ENCODE measurements around the gene CSHL1. TPM values are rescaled to one million over a fixed set of nuclear protein-coding genes. Genes with fewer than 3 reads are reported as not detected.
"Not testable (repeated sequence)": the region's sequence is repeated elsewhere in the genome, so short reads cannot be mapped to it uniquely, and the experiment has no call there.

CSHL1 gene
- total and polyA plus RNA-seq, 2 donors (not counting 1 experiment from before 2014, with no cell fraction given) = not detected

- not testable (repeated sequence) for H3K9me3 ChIP-seq (ENCODE audit: control extremely low read depth in 1 of 3, control insufficient read depth in 2 of 3, insufficient read depth in 1 of 3, low read length in 2 of 3); H3K36me3 ChIP-seq (replicated peaks in 1 of 2; ENCODE audit: control extremely low read depth in 1 of 2, control insufficient read depth in 1 of 2, extremely low read depth in 1 of 2, insufficient read depth in 2 of 2, low read length in 1 of 2); H3K4me1 ChIP-seq (ENCODE audit: control insufficient read depth in 2 of 2, insufficient read depth in 2 of 2, low read length in 2 of 2); H3K27me3 ChIP-seq (replicated peaks in 1 of 4; ENCODE audit: control extremely low read depth in 1 of 4, control insufficient read depth in 3 of 4, insufficient read depth in 4 of 4, low read length in 3 of 4); DNase-seq; H3K27me3 Mint-ChIP-seq; H3K4me3 Mint-ChIP-seq; H3K9me3 Mint-ChIP-seq (ENCODE audit: insufficient read depth); H3K27ac Mint-ChIP-seq; H2AFZ ChIP-seq (ENCODE audit: insufficient read depth, low read depth, low read length, poor library complexity, severe bottlenecking); H4K20me1 ChIP-seq (ENCODE audit: control insufficient read depth, insufficient read depth, low read length, poor library complexity, severe bottlenecking); H3K4me2 ChIP-seq (replicated peaks; ENCODE audit: low read depth, low read length, poor library complexity, severe bottlenecking); H3K27ac ChIP-seq (ENCODE audit: low read length in 2 of 2); H3K4me3 ChIP-seq (ENCODE audit: control extremely low read depth in 1 of 5, extremely low read depth in 1 of 5, insufficient read depth in 1 of 5, low read depth in 2 of 5, low read length in 4 of 5); H3K9ac ChIP-seq (ENCODE audit: low read length); H3K79me2 ChIP-seq (ENCODE audit: control insufficient read depth, insufficient read depth, low read length)
- peak; percentile 35 for ATAC-seq (ENCODE audit: low read depth)
- intact Hi-C loops (cut with micrococcal nuclease) = loop anchor here (10.0 kb wide), 1 partner anchor 378 kb away; no protein-coding TSS in a partner anchor
- peak; percentile 20 for TF ChIP-seq CTCF (IDR thresholded peaks at IDR 0.05)
- CTCF ChIA-PET = interaction anchor here (0.7 to 10.0 kb wide), 8 partner anchors 13 to 225 kb away, joined by 3 to 164 read pairs (median 10); partner anchors contain the start of gene ERN1
- peaks cover 11% of the 10 kb centered on the region for H3K4me1 Mint-ChIP-seq
- 92% methylated on average over 6 of the region's 12 CpGs for WGBS (ENCODE audit: insufficient coverage)
- POLR2A ChIA-PET = interaction anchor here (0.5 kb wide), 1 partner anchor 120 kb away, joined by 5 read pairs; no protein-coding TSS in a partner anchor
Observed at GRCh38 chr17:63907161-63907778, 3.8 kb downstream of the CSHL1 start.

GRCh38 chr17:63904796-63905195 is 6.3 kb downstream of the CSHL1 start:
- H3K27ac Mint-ChIP-seq; H3K4me1 Mint-ChIP-seq; H3K27me3 ChIP-seq (replicated peaks in 1 of 4; ENCODE audit: control extremely low read depth in 1 of 4, control insufficient read depth in 3 of 4, insufficient read depth in 4 of 4, low read length in 3 of 4); DNase-seq; H3K79me2 ChIP-seq (ENCODE audit: control insufficient read depth, insufficient read depth, low read length); H3K4me1 ChIP-seq (ENCODE audit: control insufficient read depth in 2 of 2, insufficient read depth in 2 of 2, low read length in 2 of 2); H3K36me3 ChIP-seq (replicated peaks in 1 of 2; ENCODE audit: control extremely low read depth in 1 of 2, control insufficient read depth in 1 of 2, extremely low read depth in 1 of 2, insufficient read depth in 2 of 2, low read length in 1 of 2); POLR2A ChIA-PET; ATAC-seq (ENCODE audit: low read depth); H3K9me3 Mint-ChIP-seq (ENCODE audit: insufficient read depth); H3K4me2 ChIP-seq (replicated peaks; ENCODE audit: low read depth, low read length, poor library complexity, severe bottlenecking); H3K9me3 ChIP-seq (ENCODE audit: control extremely low read depth in 1 of 3, control insufficient read depth in 2 of 3, insufficient read depth in 1 of 3, low read length in 2 of 3); H4K20me1 ChIP-seq (ENCODE audit: control insufficient read depth, insufficient read depth, low read length, poor library complexity, severe bottlenecking); H3K9ac ChIP-seq (ENCODE audit: low read length); H3K4me3 Mint-ChIP-seq; H3K4me3 ChIP-seq (ENCODE audit: control extremely low read depth in 1 of 5, extremely low read depth in 1 of 5, insufficient read depth in 1 of 5, low read depth in 2 of 5, low read length in 4 of 5); H3K27ac ChIP-seq (ENCODE audit: low read length in 2 of 2); H2AFZ ChIP-seq (ENCODE audit: insufficient read depth, low read depth, low read length, poor library complexity, severe bottlenecking); H3K27me3 Mint-ChIP-seq: not testable (repeated sequence)
- intact Hi-C loops (cut with micrococcal nuclease) = loop anchor here (10.0 kb wide), 1 partner anchor 380 kb away; no protein-coding TSS in a partner anchor
- CTCF ChIA-PET = interaction anchor here (0.7 to 9.4 kb wide), 13 partner anchors 13 to 375 kb away, joined by 3 to 152 read pairs (median 16); partner anchors contain the start of genes ERN1, GH1 and ICAM2
- no CpG with 5 or more reads among the region's 8 CpGs for WGBS (ENCODE audit: insufficient coverage)
